ENCODE results near the gene MAMSTR. TPM values are rescaled to one million over a fixed set of nuclear protein-coding genes. Genes with fewer than 3 reads are reported as not detected.

Gene MAMSTR
- polyA plus RNA-seq, 1 donor (not counting 4 experiments of a cell fraction or from before 2014, with no cell fraction given): 0.35 TPM

GRCh38 chr19:48713041-48713863 lies 6.3 kb downstream of the MAMSTR start:
- Histone ChIP-seq H3K27ac (ENCODE audit: control insufficient read depth, insufficient read depth, low read length) (peak overlapping the region; percentile 49), H3K9ac (ENCODE audit: control insufficient read depth, extremely low read depth, insufficient read depth, low read length) (peak overlapping the region; percentile 73), H3K36me3 (ENCODE audit: control insufficient read depth in 2 of 2, extremely low read depth in 1 of 2, insufficient read depth in 2 of 2, low read length in 2 of 2) (no peaks in the 10 kb centered on the region), H3K27me3 (ENCODE audit: control insufficient read depth, extremely low read depth, insufficient read depth, low read length) (no peaks in the 10 kb centered on the region), H3K4me2 (ENCODE audit: control insufficient read depth, extremely low read depth, insufficient read depth, low read depth, low read length) (peak overlapping the region; percentile 89), H4K20me1 (ENCODE audit: control insufficient read depth, extremely low read depth, insufficient read depth, low read length) (no peaks in the 10 kb centered on the region), H3K79me2 (ENCODE audit: control insufficient read depth, insufficient read depth, low read length) (peaks cover 4% of the 10 kb centered on the region), H3K4me1 (ENCODE audit: control insufficient read depth, extremely low read depth, insufficient read depth, low read length) (peaks cover 30% of the 10 kb centered on the region), H3K4me3 (ENCODE audit: control insufficient read depth in 2 of 3, extremely low read depth in 1 of 3, insufficient read depth in 2 of 3, low read depth in 1 of 3, low read length in 3 of 3) (peak overlapping the region; percentile 71 to 94 (median 81)), H2AFZ (ENCODE audit: control insufficient read depth, low read length) (peak overlapping the region; percentile 96), H3K9me1 (ENCODE audit: control insufficient read depth, extremely low read depth, insufficient read depth, low read length) (no peaks in the 10 kb centered on the region), H3K9me3 (ENCODE audit: control insufficient read depth, low read depth, low read length) (no peaks in the 10 kb centered on the region)
- no peak for DNase-seq (ENCODE audit: low read depth, low spot score)
- TF ChIP-seq EZH2 (IDR thresholded peaks at IDR 0.05; ENCODE audit: low read length) (no peak), CTCF (optimal IDR thresholded peaks at IDR 0.05 in 1 of 3, IDR thresholded peaks at IDR 0.05 in 1 of 3, conservative IDR thresholded peaks at IDR 0.05 in 1 of 3; ENCODE audit: extremely low read depth in 1 of 3, insufficient read depth in 2 of 3, low read length in 3 of 3) (peak in 2 of 3 experiments; percentile 29 to 32)
- dilution Hi-C loops (cut with MboI; ENCODE audit: extremely low pct_ligation_motif_present, low sequenced_read_pairs): no loop called here
- FAIRE-seq: no peak

- H3K27ac ChIP-seq (ENCODE audit: control insufficient read depth, insufficient read depth, low read length): no peak overlapping the region
- H3K4me1 ChIP-seq (ENCODE audit: control insufficient read depth, extremely low read depth, insufficient read depth, low read length): peaks cover 24% of the 10 kb centered on the region
- H3K4me3 ChIP-seq (ENCODE audit: control insufficient read depth in 2 of 3, extremely low read depth in 1 of 3, insufficient read depth in 2 of 3, low read depth in 1 of 3, low read length in 3 of 3): no peak overlapping the region
- DNase-seq (ENCODE audit: low read depth, low spot score) (no peak), FAIRE-seq (no peak)
- H3K4me2 ChIP-seq (ENCODE audit: control insufficient read depth, extremely low read depth, insufficient read depth, low read depth, low read length): no peak overlapping the region
- dilution Hi-C loops (cut with MboI; ENCODE audit: extremely low pct_ligation_motif_present, low sequenced_read_pairs): no loop called here
- peaks cover 4% of the 10 kb centered on the region for H3K79me2 ChIP-seq (ENCODE audit: control insufficient read depth, insufficient read depth, low read length)
- H3K27me3 ChIP-seq (ENCODE audit: control insufficient read depth, extremely low read depth, insufficient read depth, low read length): no peaks in the 10 kb centered on the region
- no peak overlapping the region for H2AFZ ChIP-seq (ENCODE audit: control insufficient read depth, low read length)
- TF ChIP-seq CTCF (optimal IDR thresholded peaks at IDR 0.05 in 1 of 3, IDR thresholded peaks at IDR 0.05 in 1 of 3, conservative IDR thresholded peaks at IDR 0.05 in 1 of 3; ENCODE audit: extremely low read depth in 1 of 3, insufficient read depth in 2 of 3, low read length in 3 of 3) (no peak), EZH2 (IDR thresholded peaks at IDR 0.05; ENCODE audit: low read length) (no peak)
- no peaks in the 10 kb centered on the region for H3K9me1 ChIP-seq (ENCODE audit: control insufficient read depth, extremely low read depth, insufficient read depth, low read length)
- H4K20me1 ChIP-seq (ENCODE audit: control insufficient read depth, extremely low read depth, insufficient read depth, low read length): no peaks in the 10 kb centered on the region
- H3K9me3 ChIP-seq (ENCODE audit: control insufficient read depth, low read depth, low read length): no peaks in the 10 kb centered on the region
- H3K36me3 ChIP-seq (ENCODE audit: control insufficient read depth in 2 of 2, extremely low read depth in 1 of 2, insufficient read depth in 2 of 2, low read length in 2 of 2): no peaks in the 10 kb centered on the region
- no peak overlapping the region for H3K9ac ChIP-seq (ENCODE audit: control insufficient read depth, extremely low read depth, insufficient read depth, low read length)
Measured at GRCh38 chr19:48711106-48711662, 8.3 kb downstream of the MAMSTR start.
